Posterior cingulate gyrus (tissue), 11 donors: ENCODE results near the gene PAPPA2.
"Not testable (repeated sequence)": the region's sequence is repeated elsewhere in the genome, so short reads cannot be mapped to it uniquely, and the experiment has no call there.

Experiments used
- DNase-seq, 10 donors: peaks; one replicate each; pipeline versions ENCODE4 v3.0.0 to v3.0.0-alpha.2; 2020 to 2021; ENCODE audit warnings: mixed read lengths in 3 of 10
- intact Hi-C: fragments of 100-400 bp; cut with DNase I; formaldehyde crosslinking; loops from one replicate; pipeline ENCODE4 v1.15.1; 2023

Gene PAPPA2

GRCh38 chr1:176462674-176463378, at the start of gene PAPPA2:
Gene PAPPA2 (plus strand): TSS chr1:176463175. CDS start chr1:176556323, 93,148 bp downstream.
- intact Hi-C loops = no loop called here
- DNase-seq = no peak

GRCh38 chr1:176416777-176417176, 46.2 kb upstream of the PAPPA2 start:
- intact Hi-C loops = no loop called here
- no peak for DNase-seq

- intact Hi-C loops = not testable (repeated sequence)
Measured at GRCh38 chr1:176419608-176420007, 43.4 kb upstream of the PAPPA2 start.

GRCh38 chr1:176434234-176434633, 28.7 kb upstream of the PAPPA2 start:
- intact Hi-C loops = no loop called here

More at GRCh38 chr1:176419608-176420007, 43.4 kb upstream of the PAPPA2 start:
- not testable (repeated sequence) for DNase-seq

GRCh38 chr1:176436251-176436650, 26.7 kb upstream of the PAPPA2 start:
- DNase-seq = no peak
- intact Hi-C loops = no loop called here

More at GRCh38 chr1:176434234-176434633, 28.7 kb upstream of the PAPPA2 start:
- no peak for DNase-seq

- DNase-seq = no peak
- intact Hi-C loops = no loop called here
Measured at GRCh38 chr1:176440176-176440575, 22.8 kb upstream of the PAPPA2 start.

GRCh38 chr1:176444286-176444685, 18.7 kb upstream of the PAPPA2 start:
- no peak for DNase-seq
- intact Hi-C loops = no loop called here

- intact Hi-C loops = no loop called here
- no peak for DNase-seq
Measured at GRCh38 chr1:176445402-176445801, 17.6 kb upstream of the PAPPA2 start.

GRCh38 chr1:176448340-176448739, 14.6 kb upstream of the PAPPA2 start:
- intact Hi-C loops = no loop called here
- no peak for DNase-seq

GRCh38 chr1:176450526-176450925, 12.4 kb upstream of the PAPPA2 start:
- DNase-seq = no peak
- intact Hi-C loops = no loop called here

GRCh38 chr1:176451741-176452140, 11.2 kb upstream of the PAPPA2 start:
- DNase-seq, intact Hi-C loops: not testable (repeated sequence)

GRCh38 chr1:176456795-176457194, 6.2 kb upstream of the PAPPA2 start:
- intact Hi-C loops = no loop called here
- no peak for DNase-seq

GRCh38 chr1:176460544-176461336, 2.2 kb upstream of the PAPPA2 start:
- no peak for DNase-seq
- intact Hi-C loops = no loop called here

- DNase-seq = no peak
- intact Hi-C loops = no loop called here
Measured at GRCh38 chr1:176461576-176461975, 1.4 kb upstream of the PAPPA2 start.

- intact Hi-C loops = no loop called here
- no peak for DNase-seq
Measured at GRCh38 chr1:176466514-176466913, 3.5 kb downstream of the PAPPA2 start.

- intact Hi-C loops = no loop called here
Measured at GRCh38 chr1:176469450-176470010, 6.6 kb downstream of the PAPPA2 start.

GRCh38 chr1:176471338-176472121, 8.6 kb downstream of the PAPPA2 start:
- intact Hi-C loops = no loop called here
- DNase-seq = no peak

More at GRCh38 chr1:176469450-176470010, 6.6 kb downstream of the PAPPA2 start:
- no peak for DNase-seq

GRCh38 chr1:176479971-176480370, 17.0 kb downstream of the PAPPA2 start:
- peak in 1 of 10 donors; percentile 44 for DNase-seq
- intact Hi-C loops = no loop called here

- DNase-seq = no peak
- intact Hi-C loops = no loop called here
Measured at GRCh38 chr1:176480750-176481149, 17.8 kb downstream of the PAPPA2 start.

- intact Hi-C loops = no loop called here
- no peak for DNase-seq
Measured at GRCh38 chr1:176485083-176485482, 22.1 kb downstream of the PAPPA2 start.

- intact Hi-C loops = no loop called here
- no peak for DNase-seq
Measured at GRCh38 chr1:176494436-176494835, 31.5 kb downstream of the PAPPA2 start.
